ENCODE results near the gene MGMT.

MGMT gene

DNA sequence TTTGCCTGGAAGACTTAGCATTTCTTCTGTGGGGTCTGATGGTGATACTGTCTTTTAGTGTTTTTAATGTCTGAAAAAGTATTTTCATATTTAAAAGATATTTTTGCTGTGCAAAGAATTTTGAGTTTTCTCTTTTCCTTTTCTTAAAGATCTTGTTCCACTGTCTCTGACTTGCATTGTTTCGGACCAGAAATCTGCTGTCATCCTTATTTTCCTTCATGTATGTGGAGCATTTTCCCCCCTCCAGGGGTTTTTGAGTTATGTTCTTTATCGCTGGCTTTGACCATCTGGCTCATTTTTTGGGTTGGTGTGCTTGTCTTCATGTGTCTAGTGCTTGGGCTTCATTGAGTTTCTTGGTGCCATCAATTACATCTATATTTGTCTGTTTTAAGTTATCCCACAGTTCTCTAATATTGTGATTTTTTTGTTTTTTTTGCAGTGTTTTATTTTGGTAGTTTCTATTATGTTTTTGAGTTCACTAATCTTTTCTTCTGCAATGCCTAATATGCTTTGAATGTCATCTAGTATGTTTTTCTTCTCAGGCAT lies 119.9 kb downstream of the MGMT start:
- no peak overlapping the region for H3K4me3 Mint-ChIP-seq
- peaks cover 36% of the 10 kb centered on the region for H3K9me3 Mint-ChIP-seq
- no peaks in the 10 kb centered on the region for H3K36me3 Mint-ChIP-seq
- no peaks in the 10 kb centered on the region for H3K4me1 Mint-ChIP-seq
- H3K27ac Mint-ChIP-seq, result no peak overlapping the region
- ATAC-seq (no peak), DNase-seq (ENCODE audit: low spot score in 2 of 2) (no peak)

- no peaks in the 10 kb centered on the region for H3K4me1 Mint-ChIP-seq
- peaks cover 29% of the 10 kb centered on the region for H3K9me3 Mint-ChIP-seq
Observed at GRCh38 chr10:129589546-129589945, 122.5 kb downstream of the MGMT start.

GRCh38 chr10:129593953-129594352 lies 126.9 kb downstream of the MGMT start:
- Mint-ChIP-seq H3K4me3 (no peak overlapping the region), H3K36me3 (no peaks in the 10 kb centered on the region), H3K9me3 (peaks cover 3% of the 10 kb centered on the region), H3K27ac (no peak overlapping the region), H3K4me1 (no peaks in the 10 kb centered on the region)
- no peak for ATAC-seq
- DNase-seq (ENCODE audit: low spot score in 2 of 2), result no peak

More at GRCh38 chr10:129589546-129589945, 122.5 kb downstream of the MGMT start:
- ATAC-seq (no peak), DNase-seq (ENCODE audit: low spot score in 2 of 2) (no peak)
- no peak overlapping the region for H3K27ac Mint-ChIP-seq
- no peaks in the 10 kb centered on the region for H3K36me3 Mint-ChIP-seq
- no peak overlapping the region for H3K4me3 Mint-ChIP-seq

GRCh38 chr10:129594811-129595210 lies 127.8 kb downstream of the MGMT start:
- DNase-seq (ENCODE audit: low spot score in 2 of 2) (no peak), ATAC-seq (no peak)
- Mint-ChIP-seq H3K36me3 (no peaks in the 10 kb centered on the region), H3K4me3 (no peak overlapping the region), H3K9me3 (peaks cover 3% of the 10 kb centered on the region), H3K4me1 (no peaks in the 10 kb centered on the region), H3K27ac (no peak overlapping the region)

DNA sequence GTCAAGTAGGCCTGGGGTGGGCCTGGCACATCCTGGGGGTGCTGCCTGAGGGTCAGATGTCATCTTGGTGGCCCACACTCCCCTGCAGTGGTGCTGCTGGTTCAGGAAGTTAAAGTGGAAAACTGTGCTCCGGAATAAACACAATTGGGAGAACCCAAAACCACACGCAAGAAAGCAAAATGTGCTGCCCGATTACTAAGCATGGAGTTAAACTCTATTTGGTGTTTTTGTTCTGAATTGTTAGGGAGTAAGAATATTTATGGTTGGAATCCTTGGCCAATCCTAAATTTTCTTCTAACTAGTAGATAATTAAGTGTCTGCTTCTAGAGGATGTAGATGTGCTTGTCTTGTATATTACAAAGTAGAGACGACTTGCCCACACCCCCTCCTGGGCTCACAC lies 131.4 kb downstream of the MGMT start:
- Mint-ChIP-seq H3K4me1 (no peaks in the 10 kb centered on the region), H3K4me3 (no peak overlapping the region), H3K9me3 (peaks cover 3% of the 10 kb centered on the region), H3K27ac (no peak overlapping the region), H3K36me3 (no peaks in the 10 kb centered on the region)
- DNase-seq (ENCODE audit: low spot score in 2 of 2) (no peak), ATAC-seq (no peak)

GRCh38 chr10:129599160-129599559 lies 132.1 kb downstream of the MGMT start:
- no peak overlapping the region for H3K27ac Mint-ChIP-seq
- DNase-seq (ENCODE audit: low spot score in 2 of 2), result no peak
- no peaks in the 10 kb centered on the region for H3K36me3 Mint-ChIP-seq
- ATAC-seq, result no peak
- no peak overlapping the region for H3K4me3 Mint-ChIP-seq
- peaks cover 3% of the 10 kb centered on the region for H3K9me3 Mint-ChIP-seq
- no peaks in the 10 kb centered on the region for H3K4me1 Mint-ChIP-seq

GRCh38 chr10:129601737-129602136 lies 134.7 kb downstream of the MGMT start:
- Mint-ChIP-seq H3K4me3 (no peak overlapping the region), H3K9me3 (peaks cover 3% of the 10 kb centered on the region), H3K27ac (no peak overlapping the region), H3K4me1 (no peaks in the 10 kb centered on the region), H3K36me3 (no peaks in the 10 kb centered on the region)
- ATAC-seq (no peak), DNase-seq (ENCODE audit: low spot score in 2 of 2) (no peak)

GRCh38 chr10:129602938-129603535 lies 136.0 kb downstream of the MGMT start:
- DNase-seq (ENCODE audit: low spot score in 2 of 2) (no peak), ATAC-seq (no peak)
- Mint-ChIP-seq H3K4me3 (no peak overlapping the region), H3K36me3 (no peaks in the 10 kb centered on the region), H3K9me3 (peaks cover 3% of the 10 kb centered on the region), H3K27ac (no peak overlapping the region), H3K4me1 (no peaks in the 10 kb centered on the region)

DNA sequence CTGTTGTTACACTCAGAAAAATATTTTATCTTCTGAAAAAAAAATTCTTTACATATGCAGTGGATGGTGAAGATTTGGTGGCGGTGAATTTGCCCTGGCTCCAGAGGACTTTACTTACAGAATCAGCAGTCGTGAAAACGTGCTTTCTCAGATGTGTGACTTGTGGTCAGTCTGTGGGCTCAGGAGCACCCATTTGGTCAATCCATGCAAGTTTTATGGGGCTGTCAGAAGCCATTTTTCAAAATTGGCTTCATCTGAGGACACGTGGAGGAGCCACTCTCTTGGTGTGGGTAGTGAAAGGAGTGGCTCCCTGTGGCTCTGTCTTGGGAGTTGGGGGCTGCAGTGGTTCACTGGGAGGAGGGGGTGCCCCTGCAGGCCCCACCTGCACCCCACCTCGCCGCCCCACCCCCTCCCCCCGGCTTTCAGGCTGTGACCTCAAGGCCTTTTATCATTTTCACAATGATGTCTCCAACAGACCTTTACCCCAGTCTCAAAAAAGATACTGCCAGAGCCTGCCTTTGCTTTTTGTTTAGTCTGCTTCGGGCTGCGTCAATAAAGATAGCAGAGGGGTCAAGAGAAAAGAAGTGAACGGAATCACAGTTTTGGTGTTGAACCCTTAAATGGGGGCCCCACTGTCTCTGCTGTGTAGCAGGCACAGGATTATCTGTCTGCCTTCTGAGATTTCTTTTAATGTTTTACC lies 137.4 kb downstream of the MGMT start:
- DNase-seq (ENCODE audit: low spot score in 2 of 2) (no peak), ATAC-seq (no peak)
- Mint-ChIP-seq H3K36me3 (no peaks in the 10 kb centered on the region), H3K4me1 (no peaks in the 10 kb centered on the region), H3K9me3 (no peaks in the 10 kb centered on the region), H3K4me3 (no peak overlapping the region), H3K27ac (no peak overlapping the region)

DNA sequence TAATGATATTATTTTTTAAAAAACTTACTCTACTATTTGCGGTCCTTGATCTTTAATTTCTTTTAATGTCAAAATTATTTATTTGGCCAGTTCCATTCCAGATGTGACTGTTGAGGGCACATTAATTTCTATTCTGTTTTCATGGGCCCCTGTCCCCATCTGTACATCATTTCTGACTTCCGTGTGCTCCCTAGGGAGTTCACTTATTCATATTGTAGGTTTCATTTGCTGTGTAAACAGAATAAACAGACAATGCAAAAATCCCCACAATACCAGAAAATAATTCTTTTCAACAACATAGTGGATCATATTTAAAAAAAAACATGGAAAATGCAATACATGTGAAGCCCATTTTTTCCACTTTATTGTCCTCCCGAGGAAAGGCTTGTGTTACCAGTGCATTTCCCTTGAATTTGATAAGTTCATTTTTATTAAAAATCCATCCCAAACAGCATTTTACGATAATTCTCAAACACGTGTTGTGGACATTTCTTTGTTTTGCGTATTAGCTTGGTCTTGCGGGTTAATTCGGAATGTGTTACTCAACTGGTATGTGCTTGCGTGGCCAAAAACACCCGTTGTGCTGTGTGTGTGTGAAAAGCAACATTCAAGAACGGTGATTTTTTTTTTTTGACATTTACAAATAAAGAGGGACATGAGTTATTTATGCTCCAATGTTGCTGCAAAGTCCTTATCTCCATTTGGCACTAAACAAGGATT lies 138.4 kb downstream of the MGMT start:
- Mint-ChIP-seq H3K9me3 (peaks cover 2% of the 10 kb centered on the region), H3K36me3 (no peaks in the 10 kb centered on the region), H3K4me3 (no peak overlapping the region), H3K4me1 (peaks cover 4% of the 10 kb centered on the region), H3K27ac (no peak overlapping the region)
- DNase-seq (ENCODE audit: low spot score in 2 of 2) (no peak), ATAC-seq (no peak)

- Mint-ChIP-seq H3K27ac (no peak overlapping the region), H3K36me3 (no peaks in the 10 kb centered on the region), H3K9me3 (peaks cover 3% of the 10 kb centered on the region), H3K4me3 (no peak overlapping the region), H3K4me1 (peaks cover 6% of the 10 kb centered on the region)
- DNase-seq (ENCODE audit: low spot score in 2 of 2) (no peak), ATAC-seq (no peak)
Observed at GRCh38 chr10:129605986-129606518, 139.0 kb downstream of the MGMT start.

GRCh38 chr10:129607607-129608109 lies 140.6 kb downstream of the MGMT start:
- ATAC-seq (no peak), DNase-seq (ENCODE audit: low spot score in 2 of 2) (no peak)
- H3K36me3 Mint-ChIP-seq, result no peaks in the 10 kb centered on the region
- no peak overlapping the region for H3K27ac Mint-ChIP-seq
- H3K4me1 Mint-ChIP-seq, result peaks cover 6% of the 10 kb centered on the region
- H3K9me3 Mint-ChIP-seq, result peaks cover 3% of the 10 kb centered on the region
- H3K4me3 Mint-ChIP-seq, result no peak overlapping the region

- ATAC-seq (no peak), DNase-seq (ENCODE audit: low spot score in 2 of 2) (no peak)
- Mint-ChIP-seq H3K27ac (no peak overlapping the region), H3K4me1 (peaks cover 6% of the 10 kb centered on the region), H3K4me3 (no peak overlapping the region), H3K36me3 (no peaks in the 10 kb centered on the region), H3K9me3 (peaks cover 3% of the 10 kb centered on the region)
Observed at GRCh38 chr10:129608653-129609052, 141.6 kb downstream of the MGMT start.

DNA sequence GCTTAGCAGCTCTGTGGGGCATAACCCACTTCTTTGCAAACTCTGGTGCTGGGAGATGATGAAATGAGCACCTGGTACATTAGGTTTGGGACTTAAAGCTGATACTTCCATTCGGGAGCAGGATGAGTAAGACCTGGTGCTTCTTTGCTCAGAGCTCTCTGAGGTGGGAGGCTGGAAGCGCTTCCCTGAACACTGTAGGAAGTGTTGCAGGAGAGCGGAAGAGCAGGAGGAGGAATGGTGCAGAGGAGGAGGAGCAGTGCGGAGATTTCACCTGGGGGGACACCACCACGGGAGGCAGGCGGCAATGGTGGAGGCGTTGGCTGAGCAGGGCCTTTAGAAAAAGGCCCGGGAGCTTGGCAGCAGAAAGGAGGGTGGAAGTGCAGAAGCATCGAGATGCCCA lies 142.5 kb downstream of the MGMT start:
- DNase-seq (ENCODE audit: low spot score in 2 of 2) (no peak), ATAC-seq (no peak)
- H3K27ac Mint-ChIP-seq, result no peak overlapping the region
- H3K36me3 Mint-ChIP-seq, result peaks cover under 1% of the 10 kb centered on the region
- peaks cover 6% of the 10 kb centered on the region for H3K4me1 Mint-ChIP-seq
- H3K4me3 Mint-ChIP-seq, result no peak overlapping the region
- peaks cover 3% of the 10 kb centered on the region for H3K9me3 Mint-ChIP-seq

- H3K4me3 Mint-ChIP-seq, result no peak overlapping the region
- H3K9me3 Mint-ChIP-seq, result peaks cover 9% of the 10 kb centered on the region
- no peak for DNase-seq (ENCODE audit: low spot score in 2 of 2)
- no peak for ATAC-seq
- peaks cover 26% of the 10 kb centered on the region for H3K4me1 Mint-ChIP-seq
- H3K27ac Mint-ChIP-seq, result no peak overlapping the region
- H3K36me3 Mint-ChIP-seq, result peaks cover 5% of the 10 kb centered on the region
Observed at GRCh38 chr10:129612481-129613109, 145.6 kb downstream of the MGMT start.

Measured in stimulated activated effector memory CD8-positive, alpha-beta T cell treated with anti-CD3 and anti-CD28 coated beads, Interleukin-12 subunit alpha, Interleukin-12 subunit beta, amount 100 ng/mL, for 72 hours (primary cell).